Endothelial cell of umbilical vein (primary cell): ENCODE data around the gene DNAI1. TPM values are rescaled to one million over a fixed set of nuclear protein-coding genes. Genes with fewer than 3 reads are reported as not detected.

Source experiments
- BruUV-seq: library from RNA; stranded (reverse); fragments of 400-500 nt; replicated peaks from 2 replicates; lab custom pipeline; 2021; lab: Mats Ljungman, UMichigan
- CTCF ChIA-PET: fragments of 300-600, 350-600 bp; sonication (Branson Sonifier 250); formaldehyde crosslinking; loops from one replicate; lab custom pipeline; 2021; ENCODE audit warnings: antibody characterized with exemption, inconsistent platforms; lab: Charles Lee
- POLR2A ChIA-PET: fragments of 300-600, 350-600 bp; sonication (Branson Sonifier 250); formaldehyde crosslinking; loops from one replicate; lab custom pipeline; 2021; ENCODE audit warnings: antibody characterized with exemption, inconsistent platforms; lab: Charles Lee
- DNase-seq: peaks from one replicate; pipeline ENCODE4 v3.0.0-alpha.2; 2011; ENCODE audit warnings: low read depth, low spot score
- FAIRE-seq: peaks from 2 replicates; lab custom pipeline; 2011; peaks lifted over from hg19 to GRCh38; lab: Jason Lieb, UNC
- H2AFZ ChIP-seq: 2 replicates; pipeline ENCODE4 v1.6.0; 2012; ENCODE audit warnings: low read depth, low read length, control low read depth, inconsistent platforms
- H3K27ac ChIP-seq: 2 replicates; pipeline ENCODE4 v1.5.1; 2011; ENCODE audit warnings: low read depth, mild to moderate bottlenecking, control low read depth, low read length, moderate library complexity; ENCODE audit not compliant: insufficient read depth
- H3K27me3 ChIP-seq, 2 experiments: 2 replicates each; pipeline versions ENCODE4 v1.6.0 to v1.6.1; 2011; ENCODE audit warnings: low read length in 2 of 2, mixed read lengths in 1 of 2; ENCODE audit not compliant: control insufficient read depth in 2 of 2, insufficient read depth in 2 of 2
- H3K36me3 ChIP-seq, 2 experiments: 2 replicates in 1 of 2; 3 replicates in 1 of 2; pipeline ENCODE4 v1.5.1; 2011; ENCODE audit warnings: low read length in 2 of 2, mild to moderate bottlenecking in 1 of 2, moderate library complexity in 1 of 2; ENCODE audit not compliant: control insufficient read depth in 2 of 2, insufficient read depth in 2 of 2; ENCODE audit errors: extremely low read depth in 1 of 2
- H3K4me1 ChIP-seq: 3 replicates; pipeline ENCODE4 v1.5.1; 2011; ENCODE audit warnings: mild to moderate bottlenecking, low read length; ENCODE audit not compliant: control insufficient read depth, insufficient read depth; ENCODE audit errors: extremely low read depth
- H3K4me2 ChIP-seq: 2 replicates; pipeline ENCODE4 v1.6.1; 2011; ENCODE audit warnings: low read length, control low read depth, mixed read lengths; ENCODE audit not compliant: insufficient read depth
- H3K4me3 ChIP-seq, 3 experiments: fragments of 200-600 bp in 1 of 3; sonication (generic), shearing (Covaris generic) in 1 of 3; replicated peaks in 1 of 3; 2 replicates each; pipeline ENCODE4 v1.5.1; 2011 to 2016; ENCODE audit warnings: control low read depth in 3 of 3, low read length in 3 of 3, mild to moderate bottlenecking in 2 of 3, inconsistent platforms in 1 of 3, low read depth in 1 of 3, moderate library complexity in 1 of 3; ENCODE audit not compliant: insufficient read depth in 1 of 3
- H3K79me2 ChIP-seq: 2 replicates; pipeline ENCODE4 v1.6.0; 2012; ENCODE audit warnings: low read length, inconsistent platforms; ENCODE audit not compliant: control insufficient read depth, insufficient read depth
- H3K9ac ChIP-seq: replicated peaks from 2 replicates; pipeline ENCODE3; 2011; ENCODE audit warnings: low read length, control low read depth; ENCODE audit not compliant: insufficient read depth; ENCODE audit errors: extremely low read depth
- H3K9me1 ChIP-seq: replicated peaks from 3 replicates; pipeline ENCODE4 v1.6.0; 2011; ENCODE audit warnings: mild to moderate bottlenecking, low read length; ENCODE audit not compliant: control insufficient read depth, insufficient read depth; ENCODE audit errors: extremely low read depth
- H3K9me3 ChIP-seq: replicated peaks from 2 replicates; pipeline ENCODE4 v1.5.1; 2012; ENCODE audit warnings: low read length, inconsistent platforms; ENCODE audit not compliant: control insufficient read depth, insufficient read depth
- H4K20me1 ChIP-seq: replicated peaks from 2 replicates; pipeline ENCODE3; 2011; ENCODE audit warnings: mild to moderate bottlenecking, low read length; ENCODE audit not compliant: control insufficient read depth, insufficient read depth; ENCODE audit errors: extremely low read depth
- EZH2 ChIP-seq: IDR thresholded peaks from 2 replicates; pipeline ENCODE4 v1.6.1; 2012; ENCODE audit warnings: borderline replicate concordance, low read depth, mild to moderate bottlenecking, moderate library complexity, low read length, inconsistent platforms; ENCODE audit not compliant: severe bottlenecking
- FOS ChIP-seq: IDR thresholded peaks from 2 replicates; pipeline ENCODE4 v1.6.1; 2011; ENCODE audit warnings: mild to moderate bottlenecking, low read length, moderate library complexity, borderline replicate concordance; ENCODE audit not compliant: insufficient read depth
- GATA2 ChIP-seq: IDR thresholded peaks from 2 replicates; pipeline ENCODE4 v1.7.0; 2011; ENCODE audit warnings: low read depth, mild to moderate bottlenecking, moderate library complexity, mixed read lengths, low read length; ENCODE audit not compliant: insufficient read length, insufficient read depth
- JUN ChIP-seq: IDR thresholded peaks from 2 replicates; pipeline ENCODE4 v1.6.1; 2011; ENCODE audit warnings: borderline replicate concordance, low read depth; ENCODE audit not compliant: insufficient read length, insufficient read depth
- MAX ChIP-seq: IDR thresholded peaks from 2 replicates; pipeline ENCODE4 v1.6.1; 2011; ENCODE audit not compliant: insufficient read depth, insufficient read length
- MYC ChIP-seq: IDR thresholded peaks from one replicate; pipeline ENCODE4 v1.6.1; 2011; ENCODE audit warnings: mild to moderate bottlenecking, low read depth, low read length
- POLR2A ChIP-seq: IDR thresholded peaks from 2 replicates; pipeline ENCODE4 v1.6.1; 2012; ENCODE audit warnings: low read depth, mild to moderate bottlenecking, control low read depth, low read length
- POLR2AphosphoS5 ChIP-seq: IDR thresholded peaks from 2 replicates; pipeline ENCODE4 v1.6.1; 2012; ENCODE audit warnings: low read depth, mild to moderate bottlenecking, control low read depth, low read length, moderate library complexity; ENCODE audit not compliant: insufficient read depth
- dilution Hi-C: fragments of 300-500 bp; cut with MboI; formaldehyde crosslinking; loops from one replicate; pipeline ENCODE4 v1.15.0; 2019; ENCODE audit warnings: low sequenced_read_pairs; ENCODE audit not compliant: extremely low pct_ligation_motif_present
- intact Hi-C: fragments of 100-400 bp; cut with micrococcal nuclease; formaldehyde crosslinking; loops from one replicate; pipeline ENCODE4 v1.10.0; 2022
- polyA plus RNA-seq, 4 experiments: library from polyadenylated mRNA; depleted of rRNA in 3 of 4; stranded (reverse) in 3 of 4; unstranded in 1 of 4; fragments of >200 nt; gene quantifications; 2 replicates each; pipeline versions ENCODE4 v1.2.1 to v1.2.3, GENCODE V29; 2011 to 2012; ENCODE audit warnings: missing spikeins in 1 of 4
- total RNA-seq: library from RNA; stranded (reverse); gene quantifications from 2 replicates; pipeline ENCODE4 v1.2.3, GENCODE V29; 2021
- TF ChIP-seq, protein P1 (sequence below), 2 donors: IDR thresholded peaks; 1 replicate in 1 of 2; 2 replicates in 1 of 2; pipeline ENCODE4 v1.5.1; 2011; ENCODE audit warnings: low read length in 2 of 2, mild to moderate bottlenecking in 2 of 2, moderate library complexity in 2 of 2, control low read depth in 1 of 2, inconsistent platforms in 1 of 2, low read depth in 1 of 2; ENCODE audit not compliant: insufficient read depth in 1 of 2; ENCODE audit errors: extremely low read depth in 1 of 2

The DNAI1 gene
- total and polyA plus RNA-seq, 2 donors (not counting 3 experiments of a cell fraction or from before 2014, with no cell fraction given) = not detected

DNA sequence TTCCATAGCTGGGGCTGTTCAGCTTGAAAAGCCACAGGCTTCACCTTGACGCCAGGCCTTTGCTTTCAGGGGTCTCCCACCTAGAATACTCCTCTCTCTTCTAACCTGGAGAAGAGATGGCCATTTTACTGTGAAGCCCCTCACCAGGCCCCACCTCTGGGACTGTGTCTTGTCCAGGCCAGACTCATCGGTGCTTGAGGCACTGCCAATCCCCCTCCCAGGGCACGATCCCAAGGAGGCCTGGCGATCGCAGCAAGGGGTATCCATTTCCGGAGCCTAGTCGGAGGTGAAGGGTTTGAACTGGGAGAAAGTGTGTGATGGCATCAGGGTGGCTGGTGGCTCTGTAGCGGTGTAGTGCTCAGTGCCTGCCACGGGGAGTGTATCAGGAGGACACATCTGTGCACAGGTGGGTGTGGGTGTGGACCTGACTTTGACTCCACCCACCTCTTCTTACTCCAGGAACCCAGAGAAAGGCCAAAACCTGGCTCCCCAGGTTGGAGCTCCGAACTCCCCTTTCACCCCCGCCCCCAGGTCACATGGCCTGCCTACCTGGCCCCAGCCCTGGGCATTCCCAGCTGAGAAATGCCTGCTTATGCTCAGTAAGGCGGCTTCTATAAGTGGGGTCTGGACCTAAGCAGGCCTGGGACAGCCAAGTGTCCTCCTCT, 91.5 kb downstream of the DNAI1 start:
- Histone ChIP-seq H3K9me1 (no peaks in the 10 kb centered on the region), H3K27me3 (peaks cover 1 to 7% of the 10 kb centered on the region in 2 experiments), H3K36me3 (no peaks in the 10 kb centered on the region), H3K4me2 (no peak overlapping the region), H4K20me1 (no peaks in the 10 kb centered on the region), H2AFZ (no peak overlapping the region), H3K4me3 (no peak overlapping the region), H3K27ac (no peak overlapping the region), H3K9me3 (no peaks in the 10 kb centered on the region), H3K79me2 (no peaks in the 10 kb centered on the region), H3K4me1 (no peaks in the 10 kb centered on the region), H3K9ac (no peak overlapping the region)
- ChIA-PET CTCF (interaction anchor here (1.2 to 11.1 kb wide), 4 partner anchors 13 to 146 kb away, joined by 3 to 326 read pairs (median 5); no protein-coding TSS in a partner anchor), POLR2A (no interaction called here)
- FAIRE-seq = no peak
- dilution Hi-C loops = no loop called here
- TF ChIP-seq JUN (no peak), POLR2A (no peak), MAX (no peak), POLR2AphosphoS5 (no peak), GATA2 (no peak), FOS (no peak), EZH2 (no peak), MYC (no peak)
- TF ChIP-seq, protein P1, sequence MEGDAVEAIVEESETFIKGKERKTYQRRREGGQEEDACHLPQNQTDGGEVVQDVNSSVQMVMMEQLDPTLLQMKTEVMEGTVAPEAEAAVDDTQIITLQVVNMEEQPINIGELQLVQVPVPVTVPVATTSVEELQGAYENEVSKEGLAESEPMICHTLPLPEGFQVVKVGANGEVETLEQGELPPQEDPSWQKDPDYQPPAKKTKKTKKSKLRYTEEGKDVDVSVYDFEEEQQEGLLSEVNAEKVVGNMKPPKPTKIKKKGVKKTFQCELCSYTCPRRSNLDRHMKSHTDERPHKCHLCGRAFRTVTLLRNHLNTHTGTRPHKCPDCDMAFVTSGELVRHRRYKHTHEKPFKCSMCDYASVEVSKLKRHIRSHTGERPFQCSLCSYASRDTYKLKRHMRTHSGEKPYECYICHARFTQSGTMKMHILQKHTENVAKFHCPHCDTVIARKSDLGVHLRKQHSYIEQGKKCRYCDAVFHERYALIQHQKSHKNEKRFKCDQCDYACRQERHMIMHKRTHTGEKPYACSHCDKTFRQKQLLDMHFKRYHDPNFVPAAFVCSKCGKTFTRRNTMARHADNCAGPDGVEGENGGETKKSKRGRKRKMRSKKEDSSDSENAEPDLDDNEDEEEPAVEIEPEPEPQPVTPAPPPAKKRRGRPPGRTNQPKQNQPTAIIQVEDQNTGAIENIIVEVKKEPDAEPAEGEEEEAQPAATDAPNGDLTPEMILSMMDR (IDR thresholded peaks at IDR 0.05; ENCODE audit: extremely low read depth in 1 of 2, insufficient read depth in 1 of 2, low read depth in 1 of 2, low read length in 2 of 2) = no peak
- no TSS peak for BruUV-seq
- intact Hi-C loops = no loop called here
- no peak for DNase-seq
